Activated CD4-positive, alpha-beta T cell treated with anti-CD3 and anti-CD28 coated beads, Interleukin-2, amount 10 ng/mL, durations not matched to agents 7 days and 5 days (primary cell): ENCODE results near the gene PRKACB. TPM values are rescaled to one million over a fixed set of nuclear protein-coding genes. Genes with fewer than 3 reads are reported as not detected.
"Not testable (repeated sequence)": the region's sequence is repeated elsewhere in the genome, so short reads cannot be mapped to it uniquely, and the experiment has no call there.

Experiments
- CTCF ChIA-PET: fragments of 350-600 bp; sonication (Branson Sonifier 250); formaldehyde crosslinking; loops from one replicate; lab custom pipeline; 2021; ENCODE audit warnings: antibody characterized with exemption; lab: Charles Lee
- POLR2A ChIA-PET: fragments of 350-600 bp; sonication (Branson Sonifier 250); formaldehyde crosslinking; loops from one replicate; lab custom pipeline; 2021; ENCODE audit warnings: antibody characterized with exemption; lab: Charles Lee
- DNase-seq: peaks from one replicate; pipeline ENCODE4 v3.0.0-alpha.2; 2020
- H3K27ac Mint-ChIP-seq: one replicate; pipeline ENCODE4 v1.8.0; 2021; ENCODE audit warnings: mild to moderate bottlenecking, moderate library complexity, mixed read lengths
- H3K27me3 Mint-ChIP-seq: one replicate; pipeline ENCODE4 v1.8.0; 2021; ENCODE audit warnings: mixed read lengths
- H3K36me3 Mint-ChIP-seq: one replicate; pipeline ENCODE4 v1.8.0; 2021; ENCODE audit warnings: low read depth, mixed read lengths
- H3K4me1 Mint-ChIP-seq: one replicate; pipeline ENCODE4 v1.8.0; 2021; ENCODE audit warnings: mixed read lengths
- H3K4me3 Mint-ChIP-seq: one replicate; pipeline ENCODE4 v1.8.0; 2021; ENCODE audit warnings: mild to moderate bottlenecking, moderate library complexity, mixed read lengths
- H3K9me3 Mint-ChIP-seq: one replicate; pipeline ENCODE4 v1.8.0; 2021; ENCODE audit warnings: mixed read lengths
- total RNA-seq, 2 experiments: library from RNA; stranded (reverse); gene quantifications; one replicate each; pipeline ENCODE4 v1.2.3, GENCODE V29; 2021

PRKACB gene
- total RNA-seq, 2 experiments from 2014 or later = 108 to 119 TPM

DNA sequence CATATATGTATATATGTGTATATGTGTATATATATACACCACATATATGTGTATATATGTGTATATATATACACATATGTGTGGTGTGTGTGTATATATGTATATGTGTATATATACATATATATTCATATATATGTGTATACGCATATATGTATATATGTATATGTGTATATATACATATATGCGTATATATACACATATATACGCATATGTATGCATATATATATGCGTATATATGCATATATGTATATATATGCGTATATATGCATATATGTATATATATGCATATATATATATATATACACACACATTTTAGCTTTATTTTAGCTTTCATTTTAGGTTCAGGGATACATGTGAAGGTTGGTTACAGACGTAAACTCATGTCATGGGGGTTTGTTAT lies 54.8 kb downstream of the PRKACB start:
- no peak overlapping the region for H3K4me3 Mint-ChIP-seq
- CTCF ChIA-PET = interaction anchor here (0.6 kb wide), 1 partner anchor 137 kb away, joined by 6 read pairs; no protein-coding TSS in a partner anchor
- no peaks in the 10 kb centered on the region for H3K27me3 Mint-ChIP-seq
- peaks cover 66% of the 10 kb centered on the region for H3K36me3 Mint-ChIP-seq
- no peaks in the 10 kb centered on the region for H3K4me1 Mint-ChIP-seq
- H3K27ac Mint-ChIP-seq = no peak overlapping the region
- no peak for DNase-seq
- POLR2A ChIA-PET = no interaction called here
- peaks cover 4% of the 10 kb centered on the region for H3K9me3 Mint-ChIP-seq

GRCh38 chr1:84199257-84199656 lies 55.2 kb downstream of the PRKACB start:
- Mint-ChIP-seq H3K9me3 (peaks cover 4% of the 10 kb centered on the region), H3K27ac (no peak overlapping the region), H3K36me3 (peaks cover 65% of the 10 kb centered on the region), H3K27me3 (no peaks in the 10 kb centered on the region), H3K4me1 (no peaks in the 10 kb centered on the region), H3K4me3 (no peak overlapping the region)
- ChIA-PET CTCF (no interaction called here), POLR2A (no interaction called here)
- no peak for DNase-seq

DNA sequence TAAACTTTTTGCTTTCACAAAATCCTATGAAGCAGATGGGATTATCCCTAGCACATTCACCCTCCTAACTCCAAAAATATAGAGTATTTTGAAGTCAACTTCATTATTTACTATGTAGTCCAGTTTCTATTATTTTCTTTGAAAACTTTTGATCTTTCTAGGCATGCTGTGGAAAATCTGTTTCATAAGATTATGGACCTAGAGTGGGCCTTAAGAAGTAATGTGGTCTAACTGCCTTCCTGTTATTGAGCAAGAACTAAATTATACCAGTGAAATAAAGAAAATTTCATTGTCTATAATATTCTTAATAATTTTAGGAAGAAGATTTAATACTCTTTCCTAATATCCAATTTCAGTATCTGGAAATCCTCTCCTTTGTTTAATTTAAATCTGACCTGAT lies 58.1 kb downstream of the PRKACB start:
- Mint-ChIP-seq H3K27ac (no peak overlapping the region), H3K9me3 (peaks cover 4% of the 10 kb centered on the region), H3K27me3 (no peaks in the 10 kb centered on the region), H3K4me3 (no peak overlapping the region), H3K4me1 (no peaks in the 10 kb centered on the region), H3K36me3 (peaks cover 57% of the 10 kb centered on the region)
- no peak for DNase-seq
- CTCF ChIA-PET = no interaction called here
- POLR2A ChIA-PET = no interaction called here

GRCh38 chr1:84206375-84206774 lies 62.3 kb downstream of the PRKACB start:
- ChIA-PET POLR2A (no interaction called here), CTCF (no interaction called here)
- Mint-ChIP-seq H3K9me3 (no peaks in the 10 kb centered on the region), H3K27ac (no peak overlapping the region), H3K27me3 (no peaks in the 10 kb centered on the region), H3K4me3 (no peak overlapping the region), H3K36me3 (peaks cover 55% of the 10 kb centered on the region), H3K4me1 (no peaks in the 10 kb centered on the region)
- no peak for DNase-seq

DNA sequence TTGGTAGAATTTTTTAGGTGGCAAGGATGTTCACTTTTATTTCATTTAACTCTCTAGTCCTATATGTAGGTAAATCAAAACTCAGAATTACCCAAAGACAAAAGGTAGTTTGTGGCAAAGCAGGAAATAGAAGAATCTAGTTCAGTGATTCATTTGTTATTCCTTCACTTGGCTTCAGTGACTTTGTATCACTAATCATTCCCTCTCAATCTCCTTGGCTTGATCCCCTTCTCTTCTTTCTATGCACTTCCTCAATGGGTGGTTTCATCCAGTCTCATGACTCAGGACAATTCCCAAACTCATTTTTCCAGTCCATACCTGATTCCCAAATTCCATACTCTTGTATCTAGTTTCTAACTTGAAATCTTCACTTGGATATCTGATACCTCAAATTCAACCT lies 64.9 kb downstream of the PRKACB start:
- Mint-ChIP-seq H3K27ac (no peak overlapping the region), H3K9me3 (no peaks in the 10 kb centered on the region), H3K4me3 (no peak overlapping the region), H3K4me1 (no peaks in the 10 kb centered on the region), H3K27me3 (no peaks in the 10 kb centered on the region), H3K36me3 (peaks cover 51% of the 10 kb centered on the region)
- DNase-seq = no peak
- ChIA-PET POLR2A (no interaction called here), CTCF (no interaction called here)

GRCh38 chr1:84214115-84214956 lies 70.3 kb downstream of the PRKACB start:
- Mint-ChIP-seq H3K27me3 (no peaks in the 10 kb centered on the region), H3K4me1 (peaks cover 2% of the 10 kb centered on the region), H3K36me3 (peaks cover 61% of the 10 kb centered on the region), H3K9me3 (peaks cover under 1% of the 10 kb centered on the region), H3K27ac (no peak overlapping the region), H3K4me3 (no peak overlapping the region)
- ChIA-PET CTCF (no interaction called here), POLR2A (no interaction called here)
- DNase-seq = no peak

DNA sequence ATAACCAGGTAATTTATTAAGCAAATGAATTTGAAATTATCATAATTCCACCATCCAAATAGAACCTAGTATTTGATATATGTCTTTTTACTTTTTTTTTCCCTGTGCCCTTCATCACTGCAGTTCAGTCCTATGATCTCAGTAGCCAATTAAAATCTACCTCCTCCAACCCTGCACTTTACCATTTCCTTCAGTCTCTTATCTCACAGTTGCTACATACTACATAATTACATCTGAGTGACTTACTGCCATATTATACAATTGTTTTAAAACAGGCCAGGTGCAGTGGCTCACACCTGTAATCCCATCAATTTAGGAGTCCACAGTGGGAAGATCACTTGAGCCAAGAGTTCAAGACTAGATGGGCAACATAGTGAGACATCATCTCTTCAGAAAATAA lies 73.2 kb downstream of the PRKACB start:
- ChIA-PET POLR2A (no interaction called here), CTCF (no interaction called here)
- no peak for DNase-seq
- Mint-ChIP-seq H3K4me3 (no peak overlapping the region), H3K36me3 (peaks cover 75% of the 10 kb centered on the region), H3K27me3 (no peaks in the 10 kb centered on the region), H3K9me3 (peaks cover 15% of the 10 kb centered on the region), H3K27ac (no peak overlapping the region), H3K4me1 (peaks cover 2% of the 10 kb centered on the region)

GRCh38 chr1:84223751-84224432 lies 79.8 kb downstream of the PRKACB start:
- H3K4me1 Mint-ChIP-seq = no peaks in the 10 kb centered on the region
- CTCF ChIA-PET = no interaction called here

GRCh38 chr1:84224905-84225304 lies 80.8 kb downstream of the PRKACB start:
- no peak for DNase-seq
- no peaks in the 10 kb centered on the region for H3K4me1 Mint-ChIP-seq
- H3K36me3 Mint-ChIP-seq = peaks cover 69% of the 10 kb centered on the region
- no peak overlapping the region for H3K4me3 Mint-ChIP-seq
- H3K9me3 Mint-ChIP-seq = peaks cover 26% of the 10 kb centered on the region
- CTCF ChIA-PET = no interaction called here
- POLR2A ChIA-PET = no interaction called here
- no peak overlapping the region for H3K27ac Mint-ChIP-seq
- no peaks in the 10 kb centered on the region for H3K27me3 Mint-ChIP-seq

More at GRCh38 chr1:84223751-84224432, 79.8 kb downstream of the PRKACB start:
- Mint-ChIP-seq H3K27me3 (no peaks in the 10 kb centered on the region), H3K4me3 (no peak overlapping the region), H3K36me3 (peaks cover 80% of the 10 kb centered on the region), H3K27ac (no peak overlapping the region), H3K9me3 (peaks cover 28% of the 10 kb centered on the region)
- POLR2A ChIA-PET = no interaction called here
- no peak for DNase-seq

DNA sequence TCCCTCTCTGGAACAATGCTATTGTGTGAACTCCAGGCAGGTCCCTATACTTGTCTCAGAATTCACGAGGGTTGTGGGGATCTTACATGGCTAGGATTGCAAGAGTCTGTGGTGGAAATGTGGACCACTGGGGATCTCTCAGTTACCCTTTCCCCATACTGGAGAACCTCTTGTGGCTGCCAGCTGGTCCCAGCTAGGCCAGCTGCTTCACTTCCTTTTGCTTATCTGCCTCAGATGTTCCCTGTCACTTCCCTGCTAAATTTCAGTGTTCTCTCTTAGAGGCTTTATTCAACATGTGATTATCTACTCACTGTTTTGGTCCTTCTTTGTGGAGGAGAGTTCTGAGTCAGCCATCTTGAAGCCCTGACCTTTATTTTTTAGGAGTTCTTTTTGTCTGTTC lies 81.6 kb downstream of the PRKACB start:
- peaks cover 20% of the 10 kb centered on the region for H3K9me3 Mint-ChIP-seq
- H3K27me3 Mint-ChIP-seq = no peaks in the 10 kb centered on the region
- no peak for DNase-seq
- no peak overlapping the region for H3K4me3 Mint-ChIP-seq
- no peaks in the 10 kb centered on the region for H3K4me1 Mint-ChIP-seq
- ChIA-PET CTCF (no interaction called here), POLR2A (no interaction called here)
- no peak overlapping the region for H3K27ac Mint-ChIP-seq
- H3K36me3 Mint-ChIP-seq = peaks cover 65% of the 10 kb centered on the region

DNA sequence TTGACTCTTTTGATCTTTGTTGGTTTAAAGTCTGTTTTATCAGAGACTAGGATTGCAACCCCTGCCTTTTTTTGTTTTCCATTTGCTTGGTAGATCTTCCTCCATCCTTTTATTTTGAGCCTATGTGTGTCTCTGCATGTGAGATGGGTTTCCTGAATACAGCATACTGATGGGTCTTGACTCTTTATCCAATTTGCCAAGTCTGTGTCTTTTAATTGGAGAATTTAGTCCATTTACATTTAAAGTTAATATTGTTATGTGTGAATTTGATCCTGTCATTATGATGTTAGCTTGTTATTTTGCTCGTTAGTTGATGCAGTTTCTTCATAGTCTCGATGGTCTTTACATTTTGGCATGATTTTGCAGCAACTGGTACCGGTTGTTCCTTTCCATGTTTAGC lies 88.6 kb downstream of the PRKACB start:
- H3K9me3 Mint-ChIP-seq, DNase-seq, H3K27me3 Mint-ChIP-seq, H3K4me3 Mint-ChIP-seq, CTCF ChIA-PET, POLR2A ChIA-PET, H3K4me1 Mint-ChIP-seq, H3K27ac Mint-ChIP-seq: not testable (repeated sequence)
- peaks cover 42% of the 10 kb centered on the region for H3K36me3 Mint-ChIP-seq

DNA sequence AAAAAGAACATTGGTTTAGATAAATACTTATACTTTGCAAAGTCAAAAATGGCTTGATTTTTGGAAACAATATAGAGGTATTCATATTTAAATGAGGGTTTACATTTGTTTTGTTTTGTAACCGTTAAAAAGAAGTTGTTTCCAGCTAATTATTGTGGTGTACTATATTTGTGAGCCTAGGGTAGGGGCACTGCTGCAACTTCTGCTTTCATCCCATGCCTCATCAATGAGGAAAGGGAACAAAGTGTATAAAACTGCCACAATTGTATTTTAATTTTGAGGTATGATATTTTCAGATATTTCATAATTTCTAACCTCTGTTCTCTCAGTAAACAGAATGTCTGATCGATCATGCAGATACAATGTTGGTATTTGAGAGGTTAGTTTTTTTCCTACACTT lies 92.2 kb downstream of the PRKACB start:
- Mint-ChIP-seq H3K27ac (no peak overlapping the region), H3K36me3 (peaks cover 63% of the 10 kb centered on the region), H3K27me3 (no peaks in the 10 kb centered on the region), H3K4me1 (peaks cover 10% of the 10 kb centered on the region), H3K9me3 (peaks cover 13% of the 10 kb centered on the region), H3K4me3 (no peak overlapping the region)
- CTCF ChIA-PET = no interaction called here
- DNase-seq = no peak
- POLR2A ChIA-PET = no interaction called here

- H3K27ac Mint-ChIP-seq = no peak overlapping the region
- DNase-seq = no peak
- peaks cover 4% of the 10 kb centered on the region for H3K9me3 Mint-ChIP-seq
- H3K27me3 Mint-ChIP-seq = no peaks in the 10 kb centered on the region
- peaks cover 38% of the 10 kb centered on the region for H3K36me3 Mint-ChIP-seq
- no peak overlapping the region for H3K4me3 Mint-ChIP-seq
- CTCF ChIA-PET = no interaction called here
- POLR2A ChIA-PET = no interaction called here
- H3K4me1 Mint-ChIP-seq = peaks cover 10% of the 10 kb centered on the region
These were observed 98.6 kb downstream of the PRKACB start for GRCh38 chr1:84242641-84243040.
